Ascending aorta (tissue), 2 donors: ENCODE data around the gene SLC7A4. TPM values are rescaled to one million over a fixed set of nuclear protein-coding genes. Genes with fewer than 3 reads are reported as not detected.

ENCODE experiments used
- DNase-seq, 2 donors: peaks; one replicate each; pipeline ENCODE4 v3.0.0-alpha.2; 2019; ENCODE audit warnings: low spot score in 2 of 2
- H3K27ac ChIP-seq, 2 donors: fragments of 200-600 bp; sonication (generic); one replicate each; pipeline ENCODE4 v1.5.1; 2016 to 2017; ENCODE audit warnings: mild to moderate bottlenecking in 1 of 2
- H3K27me3 ChIP-seq: fragments of 200-600 bp; sonication (generic); one replicate; pipeline ENCODE4 v1.5.1; 2017
- H3K36me3 ChIP-seq, 2 donors: fragments of 200-600 bp; sonication (generic); one replicate each; pipeline ENCODE4 v1.5.1; 2016
- H3K4me1 ChIP-seq, 2 donors: fragments of 200-600 bp; sonication (generic); one replicate each; pipeline ENCODE4 v1.5.1; 2016 to 2017; ENCODE audit warnings: mild to moderate bottlenecking in 1 of 2
- H3K4me3 ChIP-seq, 2 donors: fragments of 200-600 bp; sonication (generic); one replicate each; pipeline ENCODE4 v1.5.1; 2016 to 2017; ENCODE audit warnings: mild to moderate bottlenecking in 1 of 2
- H3K9me3 ChIP-seq, 2 donors: fragments of 200-600 bp; sonication (generic); one replicate each; pipeline ENCODE4 v1.5.1; 2016
- CTCF ChIP-seq, 3 experiments: fragments of 200-600 bp in 2 of 3; fragments of 450-650 bp in 1 of 3; sonication (generic) in 2 of 3; IDR thresholded peaks; one replicate each; pipeline ENCODE4 v1.5.1; 2016 to 2019; ENCODE audit warnings: antibody characterized with exemption in 3 of 3, mild to moderate bottlenecking in 1 of 3, moderate library complexity in 1 of 3
- intact Hi-C: fragments of 100-400 bp; cut with DNase I; formaldehyde crosslinking; loops from one replicate; pipeline ENCODE4 v1.15.1; 2023
- total RNA-seq: library from RNA; depleted of rRNA; stranded (reverse); fragments of >200 nt; gene quantifications from one replicate; pipeline ENCODE4 v1.1.0, GENCODE V29; 2016

The SLC7A4 gene
- total RNA-seq, 1 donor from 2014 or later = 20.4 TPM

GRCh38 chr22:21022955-21023614 lies 9.3 kb downstream of the SLC7A4 start:
- H3K27ac ChIP-seq = no peak overlapping the region
- TF ChIP-seq CTCF (IDR thresholded peaks at IDR 0.05) = no peak
- intact Hi-C loops = no loop called here
- H3K36me3 ChIP-seq = no peaks in the 10 kb centered on the region
- H3K4me1 ChIP-seq = no peaks in the 10 kb centered on the region
- H3K27me3 ChIP-seq = no peaks in the 10 kb centered on the region
- no peaks in the 10 kb centered on the region for H3K9me3 ChIP-seq
- DNase-seq = no peak
- H3K4me3 ChIP-seq = no peak overlapping the region

DNA sequence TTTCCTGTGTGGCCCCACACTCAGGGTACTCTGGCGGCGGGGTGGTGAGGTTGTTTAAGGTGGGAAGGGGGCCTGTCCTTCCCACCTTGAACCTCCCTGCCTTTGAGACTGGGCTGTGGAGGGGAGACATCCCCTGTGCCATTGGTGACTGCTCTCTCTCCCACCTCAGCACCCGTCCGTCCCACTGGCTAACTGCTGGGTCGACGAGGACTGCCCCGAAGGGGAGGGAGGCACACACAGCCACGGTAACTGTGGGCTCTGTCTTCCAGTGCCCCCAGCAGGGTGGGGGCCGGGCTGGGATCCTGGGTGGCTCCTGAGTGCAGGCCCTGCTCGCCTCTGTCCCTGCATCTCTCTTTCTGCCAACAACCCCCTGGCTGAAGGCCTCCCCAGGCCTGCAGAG lies 9.9 kb downstream of the SLC7A4 start:
- no peaks in the 10 kb centered on the region for H3K4me1 ChIP-seq
- H3K36me3 ChIP-seq = no peaks in the 10 kb centered on the region
- DNase-seq = no peak
- no peak overlapping the region for H3K4me3 ChIP-seq
- no peaks in the 10 kb centered on the region for H3K9me3 ChIP-seq
- intact Hi-C loops = no loop called here
- no peak for TF ChIP-seq CTCF (IDR thresholded peaks at IDR 0.05)
- no peak overlapping the region for H3K27ac ChIP-seq
- H3K27me3 ChIP-seq = no peaks in the 10 kb centered on the region

- intact Hi-C loops = no loop called here
- Histone ChIP-seq H3K36me3 (no peaks in the 10 kb centered on the region), H3K4me1 (peaks cover 0 to 2% of the 10 kb centered on the region in 2 donors), H3K27ac (no peak overlapping the region), H3K4me3 (no peak overlapping the region), H3K27me3 (no peaks in the 10 kb centered on the region), H3K9me3 (no peaks in the 10 kb centered on the region)
- no peak for DNase-seq
- TF ChIP-seq CTCF (IDR thresholded peaks at IDR 0.05) = no peak
These were observed 11.4 kb downstream of the SLC7A4 start for GRCh38 chr22:21020802-21021429.

- H3K27me3 ChIP-seq = no peaks in the 10 kb centered on the region
- DNase-seq = no peak
- H3K36me3 ChIP-seq = no peaks in the 10 kb centered on the region
- H3K4me3 ChIP-seq = no peak overlapping the region
- no peak overlapping the region for H3K27ac ChIP-seq
- peaks cover 10 to 18% of the 10 kb centered on the region in 2 donors for H3K4me1 ChIP-seq
- no peak for TF ChIP-seq CTCF (IDR thresholded peaks at IDR 0.05)
- H3K9me3 ChIP-seq = no peaks in the 10 kb centered on the region
- intact Hi-C loops = loop anchor here (5.0 kb wide), 1 partner anchor 36 kb away; the partner anchor contains the start of gene LZTR1
These were observed 14.0 kb downstream of the SLC7A4 start for GRCh38 chr22:21018314-21018713.

- DNase-seq = no peak
- Histone ChIP-seq H3K4me1 (peaks cover 10 to 18% of the 10 kb centered on the region in 2 donors), H3K27me3 (no peaks in the 10 kb centered on the region), H3K4me3 (no peak overlapping the region), H3K36me3 (no peaks in the 10 kb centered on the region), H3K9me3 (no peaks in the 10 kb centered on the region), H3K27ac (no peak overlapping the region)
- intact Hi-C loops = loop anchor here (5.0 kb wide), 1 partner anchor 35 kb away; the partner anchor contains the start of gene LZTR1
- TF ChIP-seq CTCF (IDR thresholded peaks at IDR 0.05) = no peak
These were observed 15.5 kb downstream of the SLC7A4 start for GRCh38 chr22:21016644-21017420.
